ENCODE data around the gene NR5A2. TPM values are rescaled to one million over a fixed set of nuclear protein-coding genes. Genes with fewer than 3 reads are reported as not detected.

The NR5A2 gene
- total RNA-seq, 1 donor from 2014 or later, result not detected

DNA sequence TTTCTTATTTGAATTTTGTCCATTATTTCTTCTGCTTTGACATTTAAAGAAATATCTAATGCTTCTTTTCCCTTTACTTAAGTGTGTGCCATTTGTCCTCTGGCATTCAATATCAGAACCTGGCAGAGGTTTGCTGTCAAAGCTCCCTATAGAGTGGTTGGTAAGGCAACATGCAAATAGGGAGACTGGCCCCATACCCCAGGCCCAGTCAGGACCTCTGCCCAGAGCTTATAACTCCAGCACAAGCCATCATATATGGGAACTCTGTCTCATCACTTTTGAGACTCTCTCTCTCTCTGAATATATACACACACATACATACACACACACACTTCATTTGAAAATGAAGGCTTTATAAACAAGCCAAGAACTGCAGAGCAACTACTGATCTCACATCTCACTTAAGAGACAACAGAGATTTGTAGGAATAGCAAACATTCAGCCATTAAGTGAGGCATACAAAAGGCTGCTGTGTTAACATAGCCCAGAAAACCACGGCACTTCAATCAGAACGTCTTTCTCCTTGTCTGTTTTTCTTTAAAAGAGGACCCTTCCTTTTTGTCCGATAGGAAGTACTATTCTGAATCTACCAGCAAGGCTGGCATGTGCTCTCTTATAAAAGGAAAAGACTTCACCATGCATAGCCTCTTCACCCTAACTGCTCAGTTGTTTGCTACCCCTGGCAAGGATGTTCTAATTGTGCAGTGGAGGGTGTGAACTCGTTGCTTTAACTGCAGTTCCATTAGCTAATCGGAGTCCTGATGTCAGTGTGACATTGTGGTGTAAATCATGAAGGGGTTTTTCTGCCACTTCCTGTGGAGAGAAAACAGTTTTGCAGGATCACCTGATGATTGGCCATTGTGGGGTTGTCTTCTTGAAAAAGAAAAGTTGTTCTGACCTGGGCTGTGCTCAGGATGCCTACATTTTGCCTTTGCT, 101.7 kb downstream of the NR5A2 start:
- no peaks in the 10 kb centered on the region for H3K9me3 Mint-ChIP-seq
- Histone ChIP-seq H3K36me3 (no peaks in the 10 kb centered on the region), H4K20me1 (ENCODE audit: low read depth) (no peaks in the 10 kb centered on the region), H3K79me2 (ENCODE audit: low read depth) (no peaks in the 10 kb centered on the region), H3F3A (ENCODE audit: low read depth) (no peaks in the 10 kb centered on the region), H3K4me2 (no peak overlapping the region), H3K27me3 (no peaks in the 10 kb centered on the region), H2AFZ (replicated peaks) (peak overlapping the region; percentile 90), H3K4me1 (peaks cover 6% of the 10 kb centered on the region), H3K9me3 (ENCODE audit: low read depth) (no peaks in the 10 kb centered on the region), H3K9ac (no peak overlapping the region), H3K4me3 (no peak overlapping the region), H3K27ac (no peak overlapping the region)
- no peaks in the 10 kb centered on the region for H3K36me3 Mint-ChIP-seq
- H3K4me3 Mint-ChIP-seq, result no peak overlapping the region
- no peak overlapping the region for H3K27ac Mint-ChIP-seq
- peaks cover 11% of the 10 kb centered on the region for H3K4me1 Mint-ChIP-seq
- DNase-seq (ENCODE audit: low spot score), result no peak
- no peak for TF ChIP-seq CTCF (IDR thresholded peaks at IDR 0.05)
- TF ChIP-seq EZH2phosphoT487 (IDR thresholded peaks at IDR 0.05), result no peak
- no peak for TF ChIP-seq EZH2 (IDR thresholded peaks at IDR 0.05)
- peaks cover 2% of the 10 kb centered on the region for H3K27me3 Mint-ChIP-seq (ENCODE audit: insufficient read depth, low read depth)

GRCh38 chr1:200130552-200130951, 103.0 kb downstream of the NR5A2 start:
- Histone ChIP-seq H3K79me2 (ENCODE audit: low read depth) (no peaks in the 10 kb centered on the region), H3K36me3 (no peaks in the 10 kb centered on the region), H3K27ac (no peak overlapping the region), H3K9ac (no peak overlapping the region), H3F3A (ENCODE audit: low read depth) (no peaks in the 10 kb centered on the region), H3K4me3 (no peak overlapping the region), H3K9me3 (ENCODE audit: low read depth) (no peaks in the 10 kb centered on the region), H2AFZ (replicated peaks) (no peak overlapping the region), H3K4me2 (no peak overlapping the region), H3K27me3 (no peaks in the 10 kb centered on the region), H4K20me1 (ENCODE audit: low read depth) (no peaks in the 10 kb centered on the region), H3K4me1 (peaks cover 6% of the 10 kb centered on the region)
- Mint-ChIP-seq H3K27ac (no peak overlapping the region), H3K36me3 (no peaks in the 10 kb centered on the region), H3K4me3 (no peak overlapping the region), H3K4me1 (peaks cover 11% of the 10 kb centered on the region), H3K9me3 (no peaks in the 10 kb centered on the region), H3K27me3 (ENCODE audit: insufficient read depth, low read depth) (peaks cover 2% of the 10 kb centered on the region)
- no peak for TF ChIP-seq EZH2phosphoT487 (IDR thresholded peaks at IDR 0.05)
- TF ChIP-seq EZH2 (IDR thresholded peaks at IDR 0.05), result no peak
- no peak for TF ChIP-seq CTCF (IDR thresholded peaks at IDR 0.05)
- no peak for DNase-seq (ENCODE audit: low spot score)

DNA sequence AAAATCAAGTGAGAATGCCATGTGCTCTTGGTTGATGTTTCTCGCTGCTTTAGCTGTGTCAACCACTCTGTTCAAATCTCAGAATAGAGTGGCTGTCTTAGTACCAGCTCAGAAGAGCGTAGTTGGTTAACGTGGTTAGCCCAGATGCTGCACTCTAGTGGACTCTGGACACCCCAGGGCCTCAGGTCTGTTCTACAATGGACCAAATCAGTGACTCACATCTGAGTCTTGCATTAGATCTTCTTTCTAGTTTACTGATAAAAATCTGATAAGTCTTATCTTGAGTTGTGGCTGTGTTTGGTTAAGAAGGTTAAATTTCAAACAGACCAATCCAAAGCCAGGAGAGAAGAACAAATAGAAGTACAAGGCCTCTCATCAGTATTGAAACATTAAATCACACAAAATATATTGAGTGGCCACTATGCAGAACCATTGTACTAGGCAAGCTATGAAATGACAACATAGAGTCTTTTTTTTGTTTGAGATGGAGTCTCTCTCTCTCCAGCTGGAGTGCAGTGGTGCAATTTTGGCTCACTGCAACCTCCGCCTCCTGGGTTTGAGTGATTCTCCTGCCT, 104.1 kb downstream of the NR5A2 start:
- Histone ChIP-seq H3F3A (ENCODE audit: low read depth) (no peaks in the 10 kb centered on the region), H2AFZ (replicated peaks) (no peak overlapping the region), H3K4me1 (peaks cover 6% of the 10 kb centered on the region), H3K4me2 (no peak overlapping the region), H3K9ac (no peak overlapping the region), H4K20me1 (ENCODE audit: low read depth) (no peaks in the 10 kb centered on the region), H3K36me3 (no peaks in the 10 kb centered on the region), H3K4me3 (no peak overlapping the region), H3K27me3 (no peaks in the 10 kb centered on the region), H3K9me3 (ENCODE audit: low read depth) (no peaks in the 10 kb centered on the region), H3K79me2 (ENCODE audit: low read depth) (no peaks in the 10 kb centered on the region), H3K27ac (no peak overlapping the region)
- Mint-ChIP-seq H3K27ac (no peak overlapping the region), H3K36me3 (no peaks in the 10 kb centered on the region), H3K27me3 (ENCODE audit: insufficient read depth, low read depth) (peaks cover 2% of the 10 kb centered on the region), H3K4me1 (peaks cover 17% of the 10 kb centered on the region), H3K4me3 (no peak overlapping the region), H3K9me3 (no peaks in the 10 kb centered on the region)
- no peak for DNase-seq (ENCODE audit: low spot score)
- TF ChIP-seq EZH2 (IDR thresholded peaks at IDR 0.05) (no peak), EZH2phosphoT487 (IDR thresholded peaks at IDR 0.05) (no peak), CTCF (IDR thresholded peaks at IDR 0.05) (no peak)

Data from neural progenitor cell (in vitro differentiated cells).